CD4-positive, alpha-beta memory T cell (primary cell): ENCODE results near the gene MFAP1. TPM values are rescaled to one million over a fixed set of nuclear protein-coding genes. Genes with fewer than 3 reads are reported as not detected.
"Not testable (repeated sequence)": the region's sequence is repeated elsewhere in the genome, so short reads cannot be mapped to it uniquely, and the experiment has no call there.

ENCODE experiments used
- CTCF ChIA-PET: fragments of 350-600 bp; sonication (Branson Sonifier 250); formaldehyde crosslinking; loops from one replicate; lab custom pipeline; 2021; ENCODE audit warnings: inconsistent platforms; ENCODE audit not compliant: partially characterized antibody; lab: Charles Lee
- POLR2A ChIA-PET: fragments of 350-600 bp; sonication (Branson Sonifier 250); formaldehyde crosslinking; loops from one replicate; lab custom pipeline; 2021; ENCODE audit not compliant: partially characterized antibody; lab: Charles Lee
- DNase-seq, 5 donors: peaks; one replicate each; pipeline versions ENCODE4 v3.0.0 to v3.0.0-alpha.2; 2020 to 2022; ENCODE audit warnings: mixed read lengths in 1 of 5
- H3K27ac ChIP-seq: one replicate; pipeline ENCODE4 v1.7.0; 2013; ENCODE audit warnings: low read depth, low read length
- H3K27me3 ChIP-seq: 2 replicates; pipeline ENCODE4 v1.7.0; 2013; ENCODE audit warnings: mild to moderate bottlenecking, low read length, moderate library complexity; ENCODE audit not compliant: insufficient read depth
- H3K36me3 ChIP-seq: 2 replicates; pipeline ENCODE4 v1.7.0; 2013; ENCODE audit warnings: mild to moderate bottlenecking, low read length, moderate library complexity; ENCODE audit not compliant: insufficient read depth
- H3K4me1 ChIP-seq: 2 replicates; pipeline ENCODE4 v1.7.0; 2013; ENCODE audit warnings: mild to moderate bottlenecking, low read length, moderate library complexity; ENCODE audit not compliant: insufficient read depth
- H3K4me3 ChIP-seq, 2 donors: one replicate each; pipeline ENCODE4 v1.7.0; 2013; ENCODE audit warnings: low read length in 2 of 2, mild to moderate bottlenecking in 1 of 2
- H3K9me3 ChIP-seq, 2 donors: one replicate each; pipeline ENCODE4 v1.7.0; 2013; ENCODE audit warnings: low read length in 2 of 2, control low read depth in 1 of 2; ENCODE audit not compliant: control insufficient read depth in 1 of 2
- H3K27ac Mint-ChIP-seq, 7 donors: one replicate each; pipeline ENCODE4 v1.8.0; 2020 to 2021; ENCODE audit warnings: mixed read lengths in 7 of 7, mild to moderate bottlenecking in 6 of 7, inconsistent platforms in 3 of 7, moderate library complexity in 3 of 7
- H3K27me3 Mint-ChIP-seq, 2 donors: one replicate each; pipeline ENCODE4 v1.8.0; 2020 to 2021; ENCODE audit warnings: mixed read lengths in 2 of 2
- H3K36me3 Mint-ChIP-seq, 2 donors: one replicate each; pipeline ENCODE4 v1.8.0; 2020 to 2021; ENCODE audit warnings: mixed read lengths in 2 of 2, inconsistent platforms in 1 of 2, mild to moderate bottlenecking in 1 of 2
- H3K4me1 Mint-ChIP-seq, 4 donors: one replicate each; pipeline ENCODE4 v1.8.0; 2020 to 2021; ENCODE audit warnings: mixed read lengths in 4 of 4, mild to moderate bottlenecking in 1 of 4
- H3K4me3 Mint-ChIP-seq, 8 donors: one replicate each; pipeline ENCODE4 v1.8.0; 2020 to 2021; ENCODE audit warnings: mixed read lengths in 8 of 8, mild to moderate bottlenecking in 7 of 8, moderate library complexity in 6 of 8, inconsistent platforms in 3 of 8
- H3K9me3 Mint-ChIP-seq, 8 donors: one replicate each; pipeline ENCODE4 v1.8.0; 2020 to 2021; ENCODE audit warnings: mixed read lengths in 8 of 8, mild to moderate bottlenecking in 5 of 8, inconsistent platforms in 3 of 8, moderate library complexity in 1 of 8
- intact Hi-C: fragments of 100-400 bp; cut with micrococcal nuclease; formaldehyde crosslinking; loops from one replicate; pipeline ENCODE4 v1.15.1; 2023
- polyA plus RNA-seq, 2 donors: library from polyadenylated mRNA; unstranded; fragments of 300-500 nt; fragmentation: Illumina TruSeq; gene quantifications; one replicate each; pipeline ENCODE4 v1.2.3, GENCODE V29; 2021
- total RNA-seq, 2 experiments: library from RNA; stranded (reverse); gene quantifications; one replicate each; pipeline ENCODE4 v1.2.3, GENCODE V29; 2021

Gene MFAP1
- total and polyA plus RNA-seq, 4 experiments from 2014 or later, result 5.4 to 25.9 (median 23.7) TPM

GRCh38 chr15:43866636-43867035 is 42.1 kb upstream of the MFAP1 start:
- H3K4me1 Mint-ChIP-seq, H3K4me3 ChIP-seq, H3K4me1 ChIP-seq, H3K27ac ChIP-seq, H3K36me3 ChIP-seq, DNase-seq, H3K27ac Mint-ChIP-seq, H3K9me3 Mint-ChIP-seq, H3K27me3 ChIP-seq, H3K4me3 Mint-ChIP-seq, H3K9me3 ChIP-seq, H3K27me3 Mint-ChIP-seq, intact Hi-C loops, POLR2A ChIA-PET: not testable (repeated sequence)
- CTCF ChIA-PET, result interaction anchor here (0.9 kb wide), 1 partner anchor 16 kb away, joined by 3 read pairs; no protein-coding TSS in a partner anchor
- H3K36me3 Mint-ChIP-seq, result peaks cover 30 to 38% of the 10 kb centered on the region in 2 donors

GRCh38 chr15:43859546-43859945 is 35.1 kb upstream of the MFAP1 start:
- no peaks in the 10 kb centered on the region for H3K4me1 ChIP-seq
- intact Hi-C loops, result no loop called here
- no peak overlapping the region for H3K27ac ChIP-seq
- peaks cover 36 to 52% of the 10 kb centered on the region in 2 donors for H3K36me3 Mint-ChIP-seq
- no peaks in the 10 kb centered on the region for H3K27me3 ChIP-seq
- no peak overlapping the region for H3K4me3 Mint-ChIP-seq
- no peaks in the 10 kb centered on the region for H3K9me3 Mint-ChIP-seq
- POLR2A ChIA-PET, result no interaction called here
- peaks cover 0 to 2% (median 0%) of the 10 kb centered on the region in 4 donors for H3K4me1 Mint-ChIP-seq
- no peaks in the 10 kb centered on the region for H3K27me3 Mint-ChIP-seq
- H3K4me3 ChIP-seq, result no peak overlapping the region
- H3K27ac Mint-ChIP-seq, result peak overlapping the region in 2 of 7 donors; percentile 3 to 19
- DNase-seq, result no peak
- peaks cover 21% of the 10 kb centered on the region for H3K36me3 ChIP-seq
- CTCF ChIA-PET, result no interaction called here
- no peaks in the 10 kb centered on the region for H3K9me3 ChIP-seq

GRCh38 chr15:43854801-43855200 is 30.3 kb upstream of the MFAP1 start:
- no peaks in the 10 kb centered on the region for H3K27me3 Mint-ChIP-seq
- peaks cover 44 to 59% of the 10 kb centered on the region in 2 donors for H3K36me3 Mint-ChIP-seq
- POLR2A ChIA-PET, result no interaction called here
- Histone ChIP-seq H3K27ac (no peak overlapping the region), H3K4me1 (no peaks in the 10 kb centered on the region), H3K9me3 (no peaks in the 10 kb centered on the region), H3K4me3 (no peak overlapping the region), H3K27me3 (no peaks in the 10 kb centered on the region), H3K36me3 (peaks cover 21% of the 10 kb centered on the region)
- no peak overlapping the region for H3K4me3 Mint-ChIP-seq
- H3K27ac Mint-ChIP-seq, result no peak overlapping the region
- DNase-seq, result no peak
- intact Hi-C loops, result no loop called here
- H3K4me1 Mint-ChIP-seq, result peaks cover 0 to 2% (median 0%) of the 10 kb centered on the region in 4 donors
- no peaks in the 10 kb centered on the region for H3K9me3 Mint-ChIP-seq
- CTCF ChIA-PET, result no interaction called here

- POLR2A ChIA-PET, result no interaction called here
- Histone ChIP-seq H3K4me3 (no peak overlapping the region), H3K4me1 (no peaks in the 10 kb centered on the region), H3K9me3 (no peaks in the 10 kb centered on the region), H3K27me3 (no peaks in the 10 kb centered on the region), H3K27ac (no peak overlapping the region), H3K36me3 (peaks cover 7% of the 10 kb centered on the region)
- H3K36me3 Mint-ChIP-seq, result peaks cover 31 to 49% of the 10 kb centered on the region in 2 donors
- no peak for DNase-seq
- no peaks in the 10 kb centered on the region for H3K9me3 Mint-ChIP-seq
- H3K27ac Mint-ChIP-seq, result no peak overlapping the region
- H3K4me1 Mint-ChIP-seq, result peaks cover 0 to 2% (median 0%) of the 10 kb centered on the region in 4 donors
- H3K4me3 Mint-ChIP-seq, result no peak overlapping the region
- CTCF ChIA-PET, result no interaction called here
- no peaks in the 10 kb centered on the region for H3K27me3 Mint-ChIP-seq
- intact Hi-C loops, result no loop called here
Measured at GRCh38 chr15:43852607-43853006, 28.1 kb upstream of the MFAP1 start.

GRCh38 chr15:43851251-43851650 is 26.8 kb upstream of the MFAP1 start:
- Mint-ChIP-seq H3K36me3 (peaks cover 31 to 41% of the 10 kb centered on the region in 2 donors), H3K4me3 (no peak overlapping the region), H3K27ac (peak overlapping the region in 1 of 7 donors; percentile 86), H3K9me3 (no peaks in the 10 kb centered on the region), H3K27me3 (no peaks in the 10 kb centered on the region), H3K4me1 (peaks cover 0 to 2% (median 0%) of the 10 kb centered on the region in 4 donors)
- no peak for DNase-seq
- Histone ChIP-seq H3K27ac (no peak overlapping the region), H3K9me3 (no peaks in the 10 kb centered on the region), H3K4me3 (no peak overlapping the region), H3K4me1 (no peaks in the 10 kb centered on the region), H3K36me3 (peaks cover 7% of the 10 kb centered on the region), H3K27me3 (no peaks in the 10 kb centered on the region)
- intact Hi-C loops, result no loop called here
- CTCF ChIA-PET, result no interaction called here
- POLR2A ChIA-PET, result no interaction called here

- POLR2A ChIA-PET, result interaction anchor here (1.5 kb wide), 1 partner anchor 21 kb away, joined by 4 read pairs; the partner anchor contains the start of gene MFAP1
- intact Hi-C loops, result no loop called here
- no peak for DNase-seq
- Mint-ChIP-seq H3K36me3 (peaks cover 22 to 36% of the 10 kb centered on the region in 2 donors), H3K27me3 (no peaks in the 10 kb centered on the region), H3K4me3 (no peak overlapping the region), H3K27ac (peak overlapping the region in 1 of 7 donors; percentile 7), H3K9me3 (no peaks in the 10 kb centered on the region), H3K4me1 (no peaks in the 10 kb centered on the region)
- H3K36me3 ChIP-seq, result peaks cover 4% of the 10 kb centered on the region
- no peak overlapping the region for H3K4me3 ChIP-seq
- H3K27ac ChIP-seq, result no peak overlapping the region
- H3K9me3 ChIP-seq, result no peaks in the 10 kb centered on the region
- no peaks in the 10 kb centered on the region for H3K27me3 ChIP-seq
- H3K4me1 ChIP-seq, result no peaks in the 10 kb centered on the region
- CTCF ChIA-PET, result no interaction called here
Measured at GRCh38 chr15:43845421-43845820, 20.9 kb upstream of the MFAP1 start.

- H3K27ac ChIP-seq, DNase-seq, CTCF ChIA-PET, intact Hi-C loops, H3K27me3 Mint-ChIP-seq, H3K4me3 ChIP-seq, H3K9me3 Mint-ChIP-seq, H3K9me3 ChIP-seq, H3K27me3 ChIP-seq: not testable (repeated sequence)
- Mint-ChIP-seq H3K4me3 (peak overlapping the region in 5 of 8 donors; percentile 40 to 74 (median 56)), H3K36me3 (peaks cover 23 to 26% of the 10 kb centered on the region in 2 donors), H3K4me1 (peaks cover 17 to 45% (median 28%) of the 10 kb centered on the region in 4 donors), H3K27ac (peak overlapping the region in 5 of 7 donors; percentile 42 to 93 (median 68))
- Histone ChIP-seq H3K4me1 (peaks cover 37% of the 10 kb centered on the region), H3K36me3 (peaks cover 11% of the 10 kb centered on the region)
- POLR2A ChIA-PET, result interaction anchor here (0.6 to 1.4 kb wide), 5 partner anchors 9 to 879 kb away, joined by 3 to 4 read pairs (median 3); partner anchors contain the start of genes B2M and PATL2
Measured at GRCh38 chr15:43832485-43832884, 8.0 kb upstream of the MFAP1 start.
